Prostate gland (tissue), 2 donors: ENCODE results near the gene RTCA. TPM values are rescaled to one million over a fixed set of nuclear protein-coding genes. Genes with fewer than 3 reads are reported as not detected.
"Not testable (repeated sequence)": the region's sequence is repeated elsewhere in the genome, so short reads cannot be mapped to it uniquely, and the experiment has no call there.

ENCODE experiments used
- DNase-seq: peaks from one replicate; pipeline ENCODE4 v3.0.0-alpha.2; 2019; ENCODE audit warnings: low spot score
- H3K27ac ChIP-seq, 2 donors: fragments of 200-600 bp; sonication (generic); 2 replicates each; pipeline ENCODE4 v1.5.1; 2017 to 2019
- H3K27me3 ChIP-seq: fragments of 200-600 bp; sonication (generic); replicated peaks from 2 replicates; pipeline ENCODE4 v1.5.1; 2019; ENCODE audit not compliant: insufficient read depth
- H3K36me3 ChIP-seq, 2 donors: fragments of 200-600 bp; sonication (generic); 1 replicate in 1 of 2; 2 replicates in 1 of 2; pipeline versions ENCODE4 v1.5.1 to v1.8.1; 2017 to 2019
- H3K4me1 ChIP-seq: fragments of 200-600 bp; sonication (generic); replicated peaks from 2 replicates; pipeline ENCODE4 v1.5.1; 2019
- H3K4me3 ChIP-seq, 2 donors: fragments of 200-600 bp; sonication (generic); 2 replicates each; pipeline ENCODE4 v1.5.1; 2017 to 2019
- H3K9me3 ChIP-seq: fragments of 200-600 bp; sonication (generic); 2 replicates; pipeline ENCODE4 v1.5.1; 2017
- CTCF ChIP-seq, 4 experiments: fragments of 200-600 bp in 2 of 4; fragments of 450-650 bp in 2 of 4; sonication (generic) in 2 of 4; IDR thresholded peaks; 1 replicate in 3 of 4; 2 replicates in 1 of 4; pipeline ENCODE4 v1.5.1; 2016 to 2019; ENCODE audit warnings: antibody characterized with exemption in 4 of 4, mild to moderate bottlenecking in 2 of 4, moderate library complexity in 2 of 4
- POLR2A ChIP-seq: fragments of 450-650 bp; IDR thresholded peaks from one replicate; pipeline ENCODE4 v1.6.1; 2016; ENCODE audit warnings: antibody characterized with exemption, mild to moderate bottlenecking
- POLR2AphosphoS5 ChIP-seq: sonication (generic); formaldehyde crosslinking; IDR thresholded peaks from one replicate; pipeline ENCODE4 v1.6.1; 2017; ENCODE audit warnings: antibody characterized with exemption
- WGBS: methylation state at CpG from one replicate; pipeline ENCODE4 v1.1.5; 2018; 5-methylcytosine and 5-hydroxymethylcytosine counted together
- intact Hi-C: fragments of 100-400 bp; cut with DNase I; formaldehyde crosslinking; loops from one replicate; pipeline ENCODE4 v1.14.2; 2022
- total RNA-seq, 2 donors: library from RNA; depleted of rRNA; stranded (reverse); fragments of >200 nt; gene quantifications; one replicate each; pipeline ENCODE4 v1.1.0, GENCODE V29; 2016

RTCA gene
- total RNA-seq, 2 donors from 2014 or later = 19.8 to 22.4 TPM

- Histone ChIP-seq H3K4me3 (no peak overlapping the region), H3K4me1 (no peaks in the 10 kb centered on the region), H3K27ac (no peak overlapping the region), H3K36me3 (no peaks in the 10 kb centered on the region), H3K9me3 (no peaks in the 10 kb centered on the region), H3K27me3 (no peaks in the 10 kb centered on the region)
- no peak for TF ChIP-seq CTCF (IDR thresholded peaks at IDR 0.05)
- no peak for TF ChIP-seq POLR2AphosphoS5
- TF ChIP-seq POLR2A = no peak
- WGBS = 73% methylated on average over 4 of the region's 4 CpGs
- intact Hi-C loops = no loop called here
- DNase-seq = no peak
Measured at GRCh38 chr1:100229681-100230443, 36.2 kb upstream of the RTCA start.

- WGBS = 80% methylated on average over 2 of the region's 2 CpGs
- Histone ChIP-seq H3K9me3 (no peaks in the 10 kb centered on the region), H3K4me1 (no peaks in the 10 kb centered on the region), H3K27ac (no peak overlapping the region), H3K36me3 (no peaks in the 10 kb centered on the region), H3K4me3 (no peak overlapping the region), H3K27me3 (no peaks in the 10 kb centered on the region)
- intact Hi-C loops = no loop called here
- no peak for TF ChIP-seq POLR2A
- TF ChIP-seq CTCF (IDR thresholded peaks at IDR 0.05) = no peak
- no peak for TF ChIP-seq POLR2AphosphoS5
- no peak for DNase-seq
Measured at GRCh38 chr1:100230765-100231164, 35.3 kb upstream of the RTCA start.

- no peak for TF ChIP-seq CTCF (IDR thresholded peaks at IDR 0.05)
- no peak for TF ChIP-seq POLR2A
- intact Hi-C loops = no loop called here
- WGBS = 89% methylated on average over 2 of the region's 2 CpGs
Measured at GRCh38 chr1:100231721-100232120, 34.3 kb upstream of the RTCA start.

GRCh38 chr1:100232156-100232555 lies 33.9 kb upstream of the RTCA start:
- no peak for TF ChIP-seq POLR2A
- Histone ChIP-seq H3K4me1 (no peaks in the 10 kb centered on the region), H3K27me3 (no peaks in the 10 kb centered on the region), H3K9me3 (no peaks in the 10 kb centered on the region), H3K4me3 (no peak overlapping the region), H3K27ac (no peak overlapping the region), H3K36me3 (no peaks in the 10 kb centered on the region)
- WGBS = 93% methylated on average over 1 of the region's 1 CpG
- no peak for DNase-seq
- intact Hi-C loops = no loop called here

More at GRCh38 chr1:100231721-100232120, 34.3 kb upstream of the RTCA start:
- Histone ChIP-seq H3K36me3 (no peaks in the 10 kb centered on the region), H3K27me3 (no peaks in the 10 kb centered on the region), H3K4me3 (no peak overlapping the region), H3K4me1 (no peaks in the 10 kb centered on the region), H3K9me3 (no peaks in the 10 kb centered on the region), H3K27ac (no peak overlapping the region)
- DNase-seq = no peak

GRCh38 chr1:100233566-100233965 lies 32.5 kb upstream of the RTCA start:
- H3K9me3 ChIP-seq, intact Hi-C loops, H3K27me3 ChIP-seq, H3K27ac ChIP-seq, H3K36me3 ChIP-seq, H3K4me1 ChIP-seq, H3K4me3 ChIP-seq, DNase-seq: not testable (repeated sequence)
- 80% methylated on average over 4 of the region's 4 CpGs for WGBS

- H3K4me1 ChIP-seq = no peaks in the 10 kb centered on the region
- no peak for DNase-seq
- H3K4me3 ChIP-seq = no peak overlapping the region
- no peaks in the 10 kb centered on the region for H3K27me3 ChIP-seq
- intact Hi-C loops = no loop called here
- TF ChIP-seq POLR2A = no peak
- TF ChIP-seq CTCF (IDR thresholded peaks at IDR 0.05) = no peak
- TF ChIP-seq POLR2AphosphoS5 = no peak
- no peaks in the 10 kb centered on the region for H3K9me3 ChIP-seq
- no peaks in the 10 kb centered on the region for H3K36me3 ChIP-seq
- H3K27ac ChIP-seq = no peak overlapping the region
- WGBS = 97% methylated on average over 1 of the region's 1 CpG
Measured at GRCh38 chr1:100234432-100234831, 31.6 kb upstream of the RTCA start.
